Measurements from ENCODE around the gene KIAA1671. TPM values are rescaled to one million over a fixed set of nuclear protein-coding genes. Genes with fewer than 3 reads are reported as not detected.

Gene KIAA1671
- total and polyA plus RNA-seq, 2 of the 4 experiments (the other 2 are of a cell fraction): 0.02 TPM; not detected in 1

DNA sequence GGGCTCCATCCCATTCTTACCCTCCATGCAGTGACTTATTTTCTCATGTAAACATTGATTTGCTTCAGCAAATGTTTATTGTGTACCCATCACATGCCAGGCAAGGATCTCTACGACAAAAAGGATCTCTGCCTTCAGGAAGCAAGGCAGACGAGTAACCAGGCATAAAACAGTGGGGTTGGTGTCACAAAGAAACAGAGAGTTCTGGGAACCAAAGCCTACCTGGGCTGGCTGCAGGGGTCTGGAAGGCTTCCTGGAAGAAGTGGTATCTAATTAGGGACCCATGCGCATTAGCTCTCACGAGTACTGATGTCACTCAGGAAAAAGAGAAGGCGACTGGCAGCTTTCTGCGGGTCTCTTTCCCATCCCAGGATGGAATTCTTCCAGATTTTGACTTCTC lies 44.5 kb downstream of the KIAA1671 start:
- no peak overlapping the region for H2BK120ac ChIP-seq (ENCODE audit: low read depth, low read length)
- no peak overlapping the region for H3K9ac ChIP-seq (ENCODE audit: low read depth, low read length)
- no peak overlapping the region for H2AFZ ChIP-seq (replicated peaks; ENCODE audit: low read length, poor library complexity)
- H4K20me1 ChIP-seq (ENCODE audit: insufficient read depth, low read length): no peaks in the 10 kb centered on the region
- 60% methylated on average over 1 of the region's 6 CpGs; no CpG with 5 or more reads in 1 of the 2 experiments for WGBS, 2 experiments (ENCODE audit: extremely low coverage in 2 of 2, insufficient read length in 1 of 2)
- no TSS peak for BruUV-seq (replicated peaks)
- no peaks in the 10 kb centered on the region for H3K9me3 ChIP-seq (ENCODE audit: control insufficient read depth, insufficient read depth, low read length)
- H2BK5ac ChIP-seq (ENCODE audit: low read depth, low read length, poor library complexity, severe bottlenecking): no peak overlapping the region
- CTCF ChIA-PET: no interaction called here
- TF ChIP-seq MAFK (IDR thresholded peaks at IDR 0.05; ENCODE audit: low read depth, low read length) (no peak), FOS (IDR thresholded peaks at IDR 0.05; ENCODE audit: low read depth, low read length) (no peak)
- TF ChIP-seq, protein P1, sequence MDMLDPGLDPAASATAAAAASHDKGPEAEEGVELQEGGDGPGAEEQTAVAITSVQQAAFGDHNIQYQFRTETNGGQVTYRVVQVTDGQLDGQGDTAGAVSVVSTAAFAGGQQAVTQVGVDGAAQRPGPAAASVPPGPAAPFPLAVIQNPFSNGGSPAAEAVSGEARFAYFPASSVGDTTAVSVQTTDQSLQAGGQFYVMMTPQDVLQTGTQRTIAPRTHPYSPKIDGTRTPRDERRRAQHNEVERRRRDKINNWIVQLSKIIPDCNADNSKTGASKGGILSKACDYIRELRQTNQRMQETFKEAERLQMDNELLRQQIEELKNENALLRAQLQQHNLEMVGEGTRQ (IDR thresholded peaks at IDR 0.05; ENCODE audit: low read depth, low read length): no peak
- no peak overlapping the region for H3K27ac ChIP-seq (ENCODE audit: insufficient read depth, low read length)
- no peak overlapping the region for H2AK9ac ChIP-seq (replicated peaks; ENCODE audit: low read depth, low read length, poor library complexity)
- H3K4me2 ChIP-seq (ENCODE audit: low read depth, low read length): no peak overlapping the region
- H3K4ac ChIP-seq (ENCODE audit: low read depth, low read length): no peak overlapping the region
- H4K91ac ChIP-seq (ENCODE audit: insufficient read depth, low read depth, low read length): no peak overlapping the region
- no peak overlapping the region for H3K23ac ChIP-seq (ENCODE audit: low read depth, low read length)
- intact Hi-C loops (cut with micrococcal nuclease): no loop called here
- no peak overlapping the region for H3K18ac ChIP-seq (ENCODE audit: low read depth, low read length)
- no peak overlapping the region for H2AK5ac ChIP-seq (ENCODE audit: low read depth, low read length)
- no peak overlapping the region for H3K14ac ChIP-seq (replicated peaks; ENCODE audit: low read depth, low read length)
- in situ Hi-C loops (cut with MboI; ENCODE audit: low sequenced_read_pairs): no loop called here
- H4K8ac ChIP-seq (ENCODE audit: low read depth in 2 of 2, low read length in 2 of 2): no peak overlapping the region
- H3K36me3 ChIP-seq (ENCODE audit: control insufficient read depth, insufficient read depth, low read length): no peaks in the 10 kb centered on the region
- no peaks in the 10 kb centered on the region for H3K9me1 ChIP-seq (ENCODE audit: insufficient read depth, low read length)
- no peak overlapping the region for H2BK15ac ChIP-seq (ENCODE audit: low read depth, low read length)
- ATAC-seq (ENCODE audit: low read depth) (no peak), DNase-seq (no peak)
- H3K56ac ChIP-seq (ENCODE audit: extremely low read depth, insufficient read depth, low read length): no peak overlapping the region
- no peaks in the 10 kb centered on the region for H3K4me1 ChIP-seq (ENCODE audit: control insufficient read depth, insufficient read depth, low read length)
- H2BK20ac ChIP-seq (ENCODE audit: low read depth, low read length): no peak overlapping the region
- no peak overlapping the region for H4K5ac ChIP-seq (ENCODE audit: low read depth, low read length)
- H3K4me3 ChIP-seq (ENCODE audit: insufficient read depth, low read depth, low read length): no peak overlapping the region
- POLR2A ChIA-PET (ENCODE audit: unreplicated experiment): no interaction called here
- dilution Hi-C loops (cut with HindIII; ENCODE audit: low sequenced_read_pairs, unreplicated experiment): no loop called here
- no peaks in the 10 kb centered on the region for H3K79me1 ChIP-seq (ENCODE audit: low read depth in 1 of 2, low read length in 2 of 2)
- H3K27me3 ChIP-seq (ENCODE audit: control insufficient read depth, insufficient read depth, low read length): no peaks in the 10 kb centered on the region
